Lower leg skin (tissue), 4 donors: ENCODE results near the gene AP1M1. TPM values are rescaled to one million over a fixed set of nuclear protein-coding genes. Genes with fewer than 3 reads are reported as not detected.

Source experiments
- DNase-seq, 2 donors: peaks; one replicate each; pipeline ENCODE4 v3.0.0-alpha.2; 2019; ENCODE audit warnings: low spot score in 2 of 2
- H3K4me3 ChIP-seq: fragments of 200-600 bp; sonication (generic); 2 replicates; pipeline ENCODE4 v1.5.1; 2017; ENCODE audit warnings: mild to moderate bottlenecking, low read depth; ENCODE audit not compliant: poor library complexity, severe bottlenecking
- CTCF ChIP-seq, 3 donors: fragments of 450-650 bp; IDR thresholded peaks; one replicate each; pipeline ENCODE4 v1.5.1; 2016; ENCODE audit warnings: antibody characterized with exemption in 3 of 3, mild to moderate bottlenecking in 3 of 3, moderate library complexity in 2 of 3
- POLR2A ChIP-seq, 2 donors: fragments of 450-650 bp; IDR thresholded peaks; one replicate each; pipeline ENCODE4 v1.6.1; 2016 to 2017; ENCODE audit warnings: antibody characterized with exemption in 2 of 2, mild to moderate bottlenecking in 1 of 2, moderate library complexity in 1 of 2
- WGBS, 2 donors: methylation state at CpG; one replicate each; pipeline ENCODE4 v1.1.5; 2018; 5-methylcytosine and 5-hydroxymethylcytosine counted together
- intact Hi-C: fragments of 100-400 bp; cut with DNase I; formaldehyde crosslinking; loops from one replicate; pipeline ENCODE4 v1.15.0; 2023; ENCODE audit warnings: low total_unique reads
- total RNA-seq, 4 donors: library from RNA; depleted of rRNA; stranded (reverse); fragments of >200 nt; gene quantifications; one replicate each; pipeline ENCODE4 v1.1.0, GENCODE V29; 2016

Gene AP1M1
- total RNA-seq, 4 donors from 2014 or later, result 47.2 to 66.9 (median 48.6) TPM

- no peak overlapping the region for H3K4me3 ChIP-seq
- TF ChIP-seq CTCF (IDR thresholded peaks at IDR 0.05) (no peak), POLR2A (IDR thresholded peaks at IDR 0.05) (no peak)
- WGBS, 2 donors, result 92 to 94% methylated on average over 13 to 14 of the region's 14 CpGs
- no peak for DNase-seq
- intact Hi-C loops, result no loop called here
Observed at GRCh38 chr19:16265890-16266585, 68.3 kb downstream of the AP1M1 start.

GRCh38 chr19:16266586-16266942 lies 68.9 kb downstream of the AP1M1 start:
- H3K4me3 ChIP-seq, result no peak overlapping the region
- 73 to 76% methylated on average over 14 of the region's 14 CpGs for WGBS, 2 donors
- intact Hi-C loops, result no loop called here
- TF ChIP-seq CTCF (IDR thresholded peaks at IDR 0.05), result no peak
- TF ChIP-seq POLR2A (IDR thresholded peaks at IDR 0.05), result no peak
- no peak for DNase-seq

GRCh38 chr19:16268676-16269319 lies 71.1 kb downstream of the AP1M1 start:
- TF ChIP-seq POLR2A (IDR thresholded peaks at IDR 0.05), result no peak
- no peak for TF ChIP-seq CTCF (IDR thresholded peaks at IDR 0.05)
- H3K4me3 ChIP-seq, result no peak overlapping the region
- intact Hi-C loops, result no loop called here
- DNase-seq, result no peak
- WGBS, 2 donors, result 76 to 86% methylated on average over 17 of the region's 17 CpGs

GRCh38 chr19:16272945-16273344 lies 75.2 kb downstream of the AP1M1 start:
- DNase-seq, result no peak
- no peak for TF ChIP-seq CTCF (IDR thresholded peaks at IDR 0.05)
- TF ChIP-seq POLR2A (IDR thresholded peaks at IDR 0.05), result no peak
- intact Hi-C loops, result no loop called here
- no peak overlapping the region for H3K4me3 ChIP-seq
- 70 to 71% methylated on average over 14 of the region's 14 CpGs for WGBS, 2 donors

GRCh38 chr19:16274447-16274846 lies 76.7 kb downstream of the AP1M1 start:
- TF ChIP-seq CTCF (IDR thresholded peaks at IDR 0.05) (no peak), POLR2A (IDR thresholded peaks at IDR 0.05) (no peak)
- no peak for DNase-seq
- WGBS, 2 donors, result 72 to 73% methylated on average over 6 of the region's 6 CpGs
- intact Hi-C loops, result no loop called here
- no peak overlapping the region for H3K4me3 ChIP-seq
